Left ventricle myocardium inferior (tissue), 1 donor: Measurements from ENCODE around the gene TEAD4. TPM values are rescaled to one million over a fixed set of nuclear protein-coding genes. Genes with fewer than 3 reads are reported as not detected.

Experiments used
- DNase-seq: peaks from one replicate; pipeline ENCODE4 v3.0.0-alpha.2; 2020
- H3K27ac ChIP-seq: fragments of 200-600 bp; replicated peaks from 2 replicates; pipeline ENCODE4 v1.8.0; 2021
- H3K27me3 ChIP-seq: fragments of 200-600 bp; 2 replicates; pipeline ENCODE4 v1.8.0; 2021; ENCODE audit warnings: low read depth
- H3K36me3 ChIP-seq: fragments of 200-600 bp; 2 replicates; pipeline ENCODE4 v1.8.0; 2021
- H3K4me1 ChIP-seq: fragments of 200-600 bp; 2 replicates; pipeline ENCODE4 v1.8.0; 2021
- H3K4me3 ChIP-seq: fragments of 200-600 bp; 2 replicates; pipeline ENCODE4 v1.8.0; 2021; ENCODE audit warnings: mild to moderate bottlenecking, moderate library complexity
- H3K9me3 ChIP-seq: fragments of 200-600 bp; replicated peaks from 2 replicates; pipeline ENCODE4 v1.8.0; 2021
- CTCF ChIP-seq: fragments of 200-600 bp; IDR thresholded peaks from 2 replicates; pipeline ENCODE4 v1.8.0; 2021; ENCODE audit warnings: antibody characterized with exemption, mild to moderate bottlenecking, borderline replicate concordance
- intact Hi-C: fragments of 100-400 bp; cut with micrococcal nuclease; formaldehyde crosslinking; loops from one replicate; pipeline ENCODE4 v1.11.0; 2022
- total RNA-seq: library from RNA; stranded (reverse); fragmentation: NEBNext Ultra II Directional; extraction: Animal tissue kit (Norgen Biotek cat#: 25700); gene quantifications from one replicate; pipeline ENCODE4 v1.2.1, GENCODE V29; 2021
- donor health status: DM: no; HTN: yes; CAD: no; lungs with severe emphysema.

Gene TEAD4
- total RNA-seq, 1 donor from 2014 or later: 6.7 TPM

- H3K4me1 ChIP-seq: peaks cover 2% of the 10 kb centered on the region
- no peak overlapping the region for H3K4me3 ChIP-seq
- H3K27me3 ChIP-seq: no peaks in the 10 kb centered on the region
- H3K27ac ChIP-seq: no peak overlapping the region
- DNase-seq: no peak
- peaks cover 16% of the 10 kb centered on the region for H3K9me3 ChIP-seq
- TF ChIP-seq CTCF: no peak
- intact Hi-C loops: no loop called here
- peaks cover 13% of the 10 kb centered on the region for H3K36me3 ChIP-seq
Observed at GRCh38 chr12:2988494-2988893, 29.3 kb downstream of the TEAD4 start.

- no peaks in the 10 kb centered on the region for H3K4me1 ChIP-seq
- intact Hi-C loops: no loop called here
- H3K9me3 ChIP-seq: peaks cover 16% of the 10 kb centered on the region
- TF ChIP-seq CTCF: no peak
- no peak overlapping the region for H3K27ac ChIP-seq
- no peak overlapping the region for H3K4me3 ChIP-seq
- no peaks in the 10 kb centered on the region for H3K27me3 ChIP-seq
- H3K36me3 ChIP-seq: peaks cover 18% of the 10 kb centered on the region
- no peak for DNase-seq
Observed at GRCh38 chr12:2992724-2993123, 33.5 kb downstream of the TEAD4 start.

GRCh38 chr12:2997989-2998670 is 38.9 kb downstream of the TEAD4 start:
- H3K4me1 ChIP-seq: peaks cover 16% of the 10 kb centered on the region
- DNase-seq: no peak
- H3K36me3 ChIP-seq: peaks cover 5% of the 10 kb centered on the region
- no peak for TF ChIP-seq CTCF
- H3K27me3 ChIP-seq: no peaks in the 10 kb centered on the region
- H3K27ac ChIP-seq: peak overlapping the region; percentile 76
- H3K4me3 ChIP-seq: no peak overlapping the region
- intact Hi-C loops: no loop called here
- H3K9me3 ChIP-seq: no peaks in the 10 kb centered on the region

- peaks cover 5% of the 10 kb centered on the region for H3K36me3 ChIP-seq
- intact Hi-C loops: no loop called here
- DNase-seq: peak; percentile 68
- H3K4me1 ChIP-seq: peaks cover 19% of the 10 kb centered on the region
- no peak for TF ChIP-seq CTCF
- H3K9me3 ChIP-seq: no peaks in the 10 kb centered on the region
- peak overlapping the region; percentile 76 for H3K27ac ChIP-seq
- peak overlapping the region; percentile 27 for H3K4me3 ChIP-seq
- H3K27me3 ChIP-seq: no peaks in the 10 kb centered on the region
Observed at GRCh38 chr12:2998789-2999264, 39.6 kb downstream of the TEAD4 start.

GRCh38 chr12:2999265-2999841 is 40.2 kb downstream of the TEAD4 start:
- Histone ChIP-seq H3K27me3 (no peaks in the 10 kb centered on the region), H3K4me3 (peak overlapping the region; percentile 27), H3K36me3 (peaks cover 5% of the 10 kb centered on the region), H3K27ac (peak overlapping the region; percentile 76), H3K9me3 (no peaks in the 10 kb centered on the region), H3K4me1 (peaks cover 24% of the 10 kb centered on the region)
- TF ChIP-seq CTCF: no peak
- peak; percentile 22 for DNase-seq
- intact Hi-C loops: no loop called here
